ENCODE results near the gene LANCL2. TPM values are rescaled to one million over a fixed set of nuclear protein-coding genes. Genes with fewer than 3 reads are reported as not detected.

Gene LANCL2
- total RNA-seq, 2 donors from 2014 or later: 6.7 to 10.6 TPM

DNA sequence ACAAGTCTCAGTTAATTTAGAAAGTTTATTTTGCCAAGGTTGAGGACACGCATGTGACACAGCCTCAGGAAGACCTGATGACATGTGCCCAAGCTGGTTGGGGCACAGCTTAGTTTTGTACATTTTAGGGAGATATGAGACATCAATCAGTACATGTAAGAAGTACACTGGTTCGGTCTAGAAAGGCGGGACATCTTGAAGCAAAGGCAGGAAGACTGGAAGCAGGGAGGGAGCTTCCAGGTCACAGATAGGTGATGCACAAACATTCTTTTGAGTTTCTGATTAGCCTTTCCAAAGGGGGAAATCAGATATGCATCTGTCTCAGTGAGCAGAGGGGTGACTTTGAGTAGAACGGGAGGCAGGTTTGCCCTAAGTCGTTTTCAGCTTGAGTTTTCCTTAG, 29.4 kb upstream of the LANCL2 start:
- TF ChIP-seq, protein P1, sequence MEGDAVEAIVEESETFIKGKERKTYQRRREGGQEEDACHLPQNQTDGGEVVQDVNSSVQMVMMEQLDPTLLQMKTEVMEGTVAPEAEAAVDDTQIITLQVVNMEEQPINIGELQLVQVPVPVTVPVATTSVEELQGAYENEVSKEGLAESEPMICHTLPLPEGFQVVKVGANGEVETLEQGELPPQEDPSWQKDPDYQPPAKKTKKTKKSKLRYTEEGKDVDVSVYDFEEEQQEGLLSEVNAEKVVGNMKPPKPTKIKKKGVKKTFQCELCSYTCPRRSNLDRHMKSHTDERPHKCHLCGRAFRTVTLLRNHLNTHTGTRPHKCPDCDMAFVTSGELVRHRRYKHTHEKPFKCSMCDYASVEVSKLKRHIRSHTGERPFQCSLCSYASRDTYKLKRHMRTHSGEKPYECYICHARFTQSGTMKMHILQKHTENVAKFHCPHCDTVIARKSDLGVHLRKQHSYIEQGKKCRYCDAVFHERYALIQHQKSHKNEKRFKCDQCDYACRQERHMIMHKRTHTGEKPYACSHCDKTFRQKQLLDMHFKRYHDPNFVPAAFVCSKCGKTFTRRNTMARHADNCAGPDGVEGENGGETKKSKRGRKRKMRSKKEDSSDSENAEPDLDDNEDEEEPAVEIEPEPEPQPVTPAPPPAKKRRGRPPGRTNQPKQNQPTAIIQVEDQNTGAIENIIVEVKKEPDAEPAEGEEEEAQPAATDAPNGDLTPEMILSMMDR (IDR thresholded peaks at IDR 0.05): no peak
- Histone ChIP-seq H3K27ac (no peak overlapping the region), H3K36me3 (no peaks in the 10 kb centered on the region), H3K4me1 (no peaks in the 10 kb centered on the region), H3K27me3 (no peaks in the 10 kb centered on the region), H3K4me3 (no peak overlapping the region), H3K9me3 (no peaks in the 10 kb centered on the region)
- DNase-seq (ENCODE audit: low spot score): no peak

DNA sequence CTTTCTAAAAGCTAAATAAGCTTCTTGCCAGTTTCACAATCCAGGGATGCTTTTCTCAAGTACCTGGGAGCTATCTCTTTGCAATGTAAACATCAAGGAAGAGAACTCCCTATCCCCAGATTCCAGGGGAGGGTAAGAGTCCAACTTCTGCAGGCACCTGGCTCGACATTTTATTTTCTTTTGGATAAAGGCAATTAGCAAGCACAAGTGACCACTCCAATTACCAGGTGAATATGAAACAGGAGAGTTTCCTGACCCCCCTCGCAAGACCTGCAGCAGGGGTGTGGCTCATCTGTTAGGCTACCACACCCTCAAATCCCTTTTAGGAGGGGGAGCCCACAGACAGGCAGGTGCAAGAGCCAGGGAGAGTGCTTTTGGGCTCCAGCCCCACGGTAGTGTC, 28.6 kb upstream of the LANCL2 start:
- no peak for DNase-seq (ENCODE audit: low spot score)
- H3K9me3 ChIP-seq: no peaks in the 10 kb centered on the region
- H3K4me1 ChIP-seq: no peaks in the 10 kb centered on the region
- no peaks in the 10 kb centered on the region for H3K36me3 ChIP-seq
- H3K27ac ChIP-seq: no peak overlapping the region
- TF ChIP-seq, protein P1 (IDR thresholded peaks at IDR 0.05): no peak
- no peaks in the 10 kb centered on the region for H3K27me3 ChIP-seq
- H3K4me3 ChIP-seq: no peak overlapping the region

DNA sequence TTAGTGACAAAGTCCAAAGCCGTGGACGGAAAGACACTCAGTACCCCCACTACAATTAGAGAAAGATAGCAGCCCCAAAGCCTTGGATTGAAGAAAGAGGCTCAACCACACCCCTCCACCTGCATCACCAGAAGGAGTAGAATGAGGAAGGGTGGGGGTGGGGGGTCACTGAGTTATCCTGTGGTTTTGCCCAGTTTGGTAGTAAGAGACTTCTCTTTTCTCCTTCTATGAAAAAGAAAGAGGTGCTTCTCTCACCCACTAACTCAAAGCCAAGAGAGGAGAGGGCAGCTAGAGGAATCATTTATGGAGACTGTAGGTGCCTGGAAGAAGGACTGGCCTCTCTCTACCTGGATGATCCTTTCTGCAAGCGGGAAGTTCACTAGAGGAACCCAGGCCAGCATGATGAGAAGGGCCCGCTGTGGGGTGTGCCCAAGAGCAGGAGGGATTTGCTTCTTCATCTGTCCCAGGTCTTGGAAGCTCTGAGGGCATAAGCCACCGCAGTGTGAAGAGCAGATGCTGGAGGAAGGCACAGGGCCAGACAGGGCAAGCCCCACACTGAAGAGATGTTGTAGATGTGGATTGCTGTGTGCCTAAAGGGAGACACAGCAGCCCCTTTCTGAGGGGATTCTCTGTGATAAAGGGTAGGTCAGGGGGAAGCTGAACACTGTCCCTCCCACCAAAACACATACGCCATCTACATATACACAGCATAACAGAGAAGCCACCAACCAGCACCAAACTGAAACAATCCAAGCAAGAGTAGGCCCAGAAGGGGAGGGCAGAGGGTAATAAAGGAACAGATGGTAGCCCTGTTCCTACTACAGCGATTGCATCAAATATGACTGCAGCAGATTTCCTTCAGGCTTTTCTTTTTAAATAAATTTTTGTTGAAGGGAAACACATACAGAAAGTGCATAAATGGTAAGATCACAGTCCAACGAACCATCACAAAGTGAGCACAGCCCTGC, 25.8 kb upstream of the LANCL2 start:
- Histone ChIP-seq H3K27me3 (no peaks in the 10 kb centered on the region), H3K9me3 (no peaks in the 10 kb centered on the region), H3K27ac (no peak overlapping the region), H3K4me1 (no peaks in the 10 kb centered on the region), H3K4me3 (no peak overlapping the region), H3K36me3 (no peaks in the 10 kb centered on the region)
- no peak for DNase-seq (ENCODE audit: low spot score)
- TF ChIP-seq, protein P1 (IDR thresholded peaks at IDR 0.05): no peak

DNA sequence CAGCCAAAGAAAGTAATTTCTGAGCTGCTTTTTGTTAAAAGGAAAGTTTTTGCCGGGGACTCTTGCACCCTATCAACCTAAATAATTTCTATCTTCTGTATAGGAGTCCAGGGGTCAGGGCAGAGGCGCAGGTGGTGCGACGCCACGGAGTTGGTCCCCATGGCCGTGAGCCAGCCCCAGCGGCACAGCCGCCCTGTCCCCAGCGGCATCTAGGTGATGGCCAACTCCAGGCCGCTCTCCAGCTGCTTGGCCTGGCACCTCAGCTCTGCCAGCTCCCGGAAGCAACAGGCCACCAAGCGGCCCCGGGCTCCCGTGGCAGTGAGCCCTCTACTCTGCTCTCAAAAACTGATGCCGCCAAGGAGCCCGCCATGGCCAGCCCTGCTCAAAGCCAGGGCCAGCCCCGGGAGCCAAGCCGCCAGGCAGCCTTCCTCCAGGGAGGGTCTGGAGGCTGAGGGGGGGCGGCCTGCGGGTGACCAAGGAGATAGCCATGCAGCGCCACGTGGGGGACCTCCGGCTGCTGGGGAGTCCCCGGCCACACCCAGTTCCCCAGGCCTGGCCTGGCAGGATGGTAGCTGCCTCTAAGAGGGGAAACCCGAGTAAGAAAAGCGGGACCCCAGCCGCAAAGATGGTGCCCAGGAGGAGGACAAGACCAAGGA, 22.8 kb upstream of the LANCL2 start:
- Histone ChIP-seq H3K27me3 (no peaks in the 10 kb centered on the region), H3K4me3 (no peak overlapping the region), H3K9me3 (no peaks in the 10 kb centered on the region), H3K36me3 (no peaks in the 10 kb centered on the region), H3K4me1 (no peaks in the 10 kb centered on the region), H3K27ac (no peak overlapping the region)
- no peak for DNase-seq (ENCODE audit: low spot score)
- TF ChIP-seq, protein P1 (IDR thresholded peaks at IDR 0.05): no peak

DNA sequence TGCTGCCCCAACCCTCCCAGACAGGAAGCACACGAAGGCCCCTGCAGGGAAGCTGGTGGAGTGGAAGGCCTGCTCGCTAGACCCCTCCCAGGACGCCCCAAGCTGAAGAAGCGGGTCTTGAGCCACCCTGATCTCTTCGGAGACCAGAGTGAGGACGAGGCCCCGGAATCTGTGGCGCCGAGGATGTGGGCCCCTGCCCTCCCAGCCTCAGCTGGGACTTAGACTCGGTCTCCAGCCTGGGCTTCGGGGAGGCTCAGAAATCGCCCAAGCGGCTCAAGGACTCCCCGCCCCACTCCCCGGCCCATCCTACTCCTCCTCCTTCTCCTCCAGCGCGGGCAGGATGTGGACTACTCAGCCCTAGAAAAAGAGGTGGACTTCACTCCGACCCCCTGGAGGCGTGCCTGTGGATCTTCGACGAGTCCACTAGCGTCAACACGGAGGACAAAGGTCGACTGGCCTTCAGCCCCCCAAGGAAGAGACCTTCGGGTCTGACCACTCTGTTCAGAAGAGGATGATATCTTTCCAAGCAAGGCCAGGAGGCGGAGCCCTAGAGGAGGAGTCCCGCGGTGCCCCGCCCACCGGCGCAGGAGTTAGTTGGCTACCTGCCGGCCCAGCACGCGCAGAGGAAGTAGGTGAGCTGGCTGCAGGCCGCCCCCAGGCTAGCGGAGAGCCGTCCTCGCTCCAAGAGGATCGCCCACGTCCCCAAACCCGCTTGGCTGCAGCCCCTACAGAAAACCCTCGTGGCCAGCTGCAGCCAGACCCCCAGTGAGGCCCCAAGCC, 21.9 kb upstream of the LANCL2 start:
- Histone ChIP-seq H3K27me3 (no peaks in the 10 kb centered on the region), H3K36me3 (no peaks in the 10 kb centered on the region), H3K27ac (no peak overlapping the region), H3K4me3 (no peak overlapping the region), H3K4me1 (no peaks in the 10 kb centered on the region), H3K9me3 (no peaks in the 10 kb centered on the region)
- DNase-seq (ENCODE audit: low spot score): no peak
- TF ChIP-seq, protein P1 (IDR thresholded peaks at IDR 0.05): no peak
